Chondrocyte (in vitro differentiated cells): Measurements from ENCODE around the gene NUP62. TPM values are rescaled to one million over a fixed set of nuclear protein-coding genes. Genes with fewer than 3 reads are reported as not detected.

ENCODE experiments used
- DNase-seq: peaks from one replicate; pipeline ENCODE4 v3.0.0; 2021; ENCODE audit warnings: mixed read lengths, low spot score
- H3K27ac Mint-ChIP-seq: one replicate; pipeline ENCODE4 v1.8.0; 2021; ENCODE audit warnings: mild to moderate bottlenecking, moderate library complexity, mixed read lengths; ENCODE audit not compliant: unreplicated experiment
- H3K27me3 Mint-ChIP-seq: 2 replicates; pipeline ENCODE4 v1.8.0; 2021; ENCODE audit warnings: low read depth, mixed read lengths
- H3K36me3 Mint-ChIP-seq: 2 replicates; pipeline ENCODE4 v1.8.0; 2021; ENCODE audit warnings: low read depth, mixed read lengths
- H3K4me1 Mint-ChIP-seq: 2 replicates; pipeline ENCODE4 v1.8.0; 2021; ENCODE audit warnings: low read depth, mild to moderate bottlenecking, mixed read lengths
- H3K4me3 Mint-ChIP-seq: one replicate; pipeline ENCODE4 v1.8.0; 2021; ENCODE audit warnings: mild to moderate bottlenecking, moderate library complexity, mixed read lengths; ENCODE audit not compliant: unreplicated experiment
- H3K9me3 Mint-ChIP-seq: 2 replicates; pipeline ENCODE4 v1.8.0; 2021; ENCODE audit warnings: low read depth, mixed read lengths
- total RNA-seq: library from RNA; stranded (reverse); gene quantifications from 3 replicates; pipeline ENCODE4 v1.2.1, GENCODE V29; 2021
- TF ChIP-seq, protein P1 (sequence below): fragments of 200-600 bp; sonication (generic); IDR thresholded peaks from 2 replicates; pipeline ENCODE4 v1.5.0; 2021; ENCODE audit warnings: antibody characterized with exemption, mild to moderate bottlenecking, moderate library complexity

NUP62 gene
- total RNA-seq, 1 donor from 2014 or later: 44.7 TPM

DNA sequence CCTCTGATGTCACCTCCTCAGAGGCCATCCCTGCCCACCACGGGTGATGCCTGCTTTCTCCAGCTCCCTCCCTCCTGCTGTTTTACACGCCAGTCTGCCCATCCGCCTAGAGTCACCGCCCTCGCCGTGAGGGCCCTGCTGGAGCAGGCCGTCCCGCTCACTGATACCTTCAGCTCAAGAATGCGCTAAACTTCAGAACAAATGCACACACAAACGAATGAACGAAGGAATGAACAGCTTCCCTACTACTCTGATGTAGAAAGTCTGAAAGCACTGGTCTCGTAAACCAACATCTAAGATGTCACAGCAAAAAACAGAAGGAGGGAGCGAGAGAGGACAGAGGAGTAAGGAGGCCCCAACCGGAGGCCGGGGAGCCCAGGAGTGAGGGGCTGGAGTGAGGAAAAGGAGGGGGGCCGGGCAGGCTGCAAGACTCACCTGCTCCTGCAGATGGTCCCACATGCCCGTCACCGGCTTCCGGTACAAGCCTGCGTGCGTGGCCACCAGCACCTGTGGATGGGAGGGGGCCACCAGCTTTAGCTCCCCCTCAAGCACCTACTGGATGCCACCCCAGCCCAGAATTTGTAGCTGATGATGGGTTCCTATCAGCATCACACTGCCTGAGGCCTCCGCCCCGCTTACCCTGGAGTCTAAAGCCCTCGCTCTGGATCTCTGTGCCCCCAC is 65.9 kb downstream of the NUP62 start:
- Mint-ChIP-seq H3K9me3 (no peaks in the 10 kb centered on the region), H3K27me3 (no peaks in the 10 kb centered on the region)

GRCh38 chr19:49862391-49863253 is 66.7 kb downstream of the NUP62 start:
- H3K27me3 Mint-ChIP-seq: no peaks in the 10 kb centered on the region
- H3K27ac Mint-ChIP-seq: no peak overlapping the region
- TF ChIP-seq, protein P1, sequence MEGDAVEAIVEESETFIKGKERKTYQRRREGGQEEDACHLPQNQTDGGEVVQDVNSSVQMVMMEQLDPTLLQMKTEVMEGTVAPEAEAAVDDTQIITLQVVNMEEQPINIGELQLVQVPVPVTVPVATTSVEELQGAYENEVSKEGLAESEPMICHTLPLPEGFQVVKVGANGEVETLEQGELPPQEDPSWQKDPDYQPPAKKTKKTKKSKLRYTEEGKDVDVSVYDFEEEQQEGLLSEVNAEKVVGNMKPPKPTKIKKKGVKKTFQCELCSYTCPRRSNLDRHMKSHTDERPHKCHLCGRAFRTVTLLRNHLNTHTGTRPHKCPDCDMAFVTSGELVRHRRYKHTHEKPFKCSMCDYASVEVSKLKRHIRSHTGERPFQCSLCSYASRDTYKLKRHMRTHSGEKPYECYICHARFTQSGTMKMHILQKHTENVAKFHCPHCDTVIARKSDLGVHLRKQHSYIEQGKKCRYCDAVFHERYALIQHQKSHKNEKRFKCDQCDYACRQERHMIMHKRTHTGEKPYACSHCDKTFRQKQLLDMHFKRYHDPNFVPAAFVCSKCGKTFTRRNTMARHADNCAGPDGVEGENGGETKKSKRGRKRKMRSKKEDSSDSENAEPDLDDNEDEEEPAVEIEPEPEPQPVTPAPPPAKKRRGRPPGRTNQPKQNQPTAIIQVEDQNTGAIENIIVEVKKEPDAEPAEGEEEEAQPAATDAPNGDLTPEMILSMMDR: peak; percentile 60
- no peak for DNase-seq
- H3K9me3 Mint-ChIP-seq: no peaks in the 10 kb centered on the region
- H3K36me3 Mint-ChIP-seq: peaks cover 15% of the 10 kb centered on the region
- no peak overlapping the region for H3K4me3 Mint-ChIP-seq
- H3K4me1 Mint-ChIP-seq: peaks cover 31% of the 10 kb centered on the region

More for the DNA sequence above, 65.9 kb downstream of the NUP62 start:
- TF ChIP-seq, protein P1: no peak
- Mint-ChIP-seq H3K27ac (no peak overlapping the region), H3K36me3 (peaks cover 15% of the 10 kb centered on the region), H3K4me1 (peaks cover 36% of the 10 kb centered on the region), H3K4me3 (no peak overlapping the region)
- DNase-seq: no peak

DNA sequence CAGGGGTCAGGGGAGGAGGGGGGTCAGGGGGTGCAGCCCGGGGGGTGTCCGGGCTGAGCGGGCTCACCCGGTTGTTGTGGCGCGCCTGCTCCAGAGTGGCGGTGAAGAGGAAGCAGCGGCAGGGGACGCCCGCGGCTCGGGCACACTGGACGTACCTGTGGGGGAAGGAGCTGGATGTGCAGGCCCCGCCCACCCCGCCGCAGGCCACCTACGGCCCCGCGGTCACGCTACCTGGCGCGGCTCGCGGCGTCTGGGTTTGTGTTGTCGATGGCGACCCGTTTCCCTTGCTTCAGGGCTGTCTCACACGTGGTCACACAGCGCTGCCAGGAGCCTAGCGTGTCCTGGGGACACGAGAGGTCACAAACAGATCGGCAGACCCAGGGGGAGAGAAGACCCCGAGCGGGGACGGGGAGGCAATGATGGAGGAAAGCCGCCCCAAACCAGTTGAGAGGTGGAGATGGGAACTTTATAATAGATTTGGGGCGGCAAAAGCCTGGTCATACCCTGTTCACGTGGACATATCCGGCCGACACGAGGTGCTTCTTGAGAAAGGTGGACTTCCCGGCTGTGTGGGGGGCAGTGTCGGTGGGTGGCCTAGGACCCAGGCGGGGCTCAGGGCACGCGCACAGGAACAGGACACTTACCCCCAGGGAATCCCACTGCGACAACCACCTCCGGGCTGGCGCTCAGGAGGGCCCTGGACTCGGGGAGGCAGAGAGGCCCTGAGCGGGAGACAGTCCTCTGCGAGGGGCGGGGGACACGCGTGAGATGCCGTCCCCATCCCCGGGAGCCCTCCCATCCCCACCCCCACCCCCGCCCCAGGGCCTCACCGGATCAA is 67.5 kb downstream of the NUP62 start:
- H3K36me3 Mint-ChIP-seq: peaks cover 15% of the 10 kb centered on the region
- DNase-seq: no peak
- TF ChIP-seq, protein P1: no peak
- H3K4me3 Mint-ChIP-seq: no peak overlapping the region
- no peaks in the 10 kb centered on the region for H3K9me3 Mint-ChIP-seq
- no peaks in the 10 kb centered on the region for H3K27me3 Mint-ChIP-seq
- peaks cover 28% of the 10 kb centered on the region for H3K4me1 Mint-ChIP-seq
- H3K27ac Mint-ChIP-seq: no peak overlapping the region

DNA sequence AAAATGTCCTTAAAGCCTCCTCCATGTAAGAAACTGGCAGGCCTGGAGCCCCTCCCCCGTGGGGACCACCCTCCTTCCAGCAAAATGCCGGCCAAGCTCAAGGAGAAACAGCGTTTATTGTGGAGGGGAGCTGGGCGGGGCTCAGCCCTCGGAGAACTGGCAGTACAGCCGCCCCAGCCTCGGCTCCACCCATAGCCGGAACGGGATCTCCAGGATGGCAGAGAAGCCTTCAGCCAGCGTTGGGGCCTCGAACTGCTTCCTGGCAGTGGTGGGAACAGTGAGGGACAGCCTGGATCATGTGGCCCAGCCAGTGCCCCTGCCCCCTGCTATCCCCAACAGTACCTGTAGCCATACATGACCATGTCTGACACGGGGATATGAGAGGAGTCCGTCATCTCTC is 68.2 kb downstream of the NUP62 start:
- no peak for DNase-seq
- Mint-ChIP-seq H3K27me3 (no peaks in the 10 kb centered on the region), H3K9me3 (no peaks in the 10 kb centered on the region), H3K36me3 (peaks cover 16% of the 10 kb centered on the region), H3K4me1 (peaks cover 21% of the 10 kb centered on the region), H3K27ac (peak overlapping the region; percentile 51), H3K4me3 (no peak overlapping the region)
- TF ChIP-seq, protein P1: no peak
